Measurements from ENCODE around the gene FGD4.

The FGD4 gene

DNA sequence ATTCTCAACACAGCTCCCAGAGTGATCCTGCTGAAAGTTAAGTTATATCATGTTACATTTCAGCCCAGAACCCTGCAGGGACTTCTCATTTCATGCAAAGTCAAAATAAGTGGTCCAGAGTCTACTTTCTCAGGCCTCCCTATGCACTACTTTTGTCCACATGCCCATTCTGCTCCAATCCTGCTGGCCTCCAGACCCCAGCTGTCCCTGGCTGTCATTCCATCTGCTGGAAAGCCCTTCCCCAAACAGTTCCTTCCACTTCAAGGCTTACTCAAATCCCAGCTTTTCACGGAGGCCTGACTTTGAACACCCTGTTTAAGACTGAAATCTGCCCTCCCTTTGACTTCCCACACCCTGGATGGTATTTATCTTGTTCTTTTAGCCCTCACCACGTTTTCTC is 169.9 kb downstream of the FGD4 start:
- no peak for DNase-seq (ENCODE audit: low read depth in 1 of 2, low spot score in 1 of 2)
- TF ChIP-seq, protein P1, sequence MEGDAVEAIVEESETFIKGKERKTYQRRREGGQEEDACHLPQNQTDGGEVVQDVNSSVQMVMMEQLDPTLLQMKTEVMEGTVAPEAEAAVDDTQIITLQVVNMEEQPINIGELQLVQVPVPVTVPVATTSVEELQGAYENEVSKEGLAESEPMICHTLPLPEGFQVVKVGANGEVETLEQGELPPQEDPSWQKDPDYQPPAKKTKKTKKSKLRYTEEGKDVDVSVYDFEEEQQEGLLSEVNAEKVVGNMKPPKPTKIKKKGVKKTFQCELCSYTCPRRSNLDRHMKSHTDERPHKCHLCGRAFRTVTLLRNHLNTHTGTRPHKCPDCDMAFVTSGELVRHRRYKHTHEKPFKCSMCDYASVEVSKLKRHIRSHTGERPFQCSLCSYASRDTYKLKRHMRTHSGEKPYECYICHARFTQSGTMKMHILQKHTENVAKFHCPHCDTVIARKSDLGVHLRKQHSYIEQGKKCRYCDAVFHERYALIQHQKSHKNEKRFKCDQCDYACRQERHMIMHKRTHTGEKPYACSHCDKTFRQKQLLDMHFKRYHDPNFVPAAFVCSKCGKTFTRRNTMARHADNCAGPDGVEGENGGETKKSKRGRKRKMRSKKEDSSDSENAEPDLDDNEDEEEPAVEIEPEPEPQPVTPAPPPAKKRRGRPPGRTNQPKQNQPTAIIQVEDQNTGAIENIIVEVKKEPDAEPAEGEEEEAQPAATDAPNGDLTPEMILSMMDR (IDR thresholded peaks at IDR 0.05; ENCODE audit: insufficient read depth, low read length): no peak
- TF ChIP-seq GABPA (IDR thresholded peaks at IDR 0.05; ENCODE audit: low read depth): no peak
- TF ChIP-seq SPI1 (IDR thresholded peaks at IDR 0.05; ENCODE audit: borderline replicate concordance, low read depth): no peak
- no peak for TF ChIP-seq POLR2AphosphoS5 (IDR thresholded peaks at IDR 0.05; ENCODE audit: low read depth)
- TF ChIP-seq, protein P2, sequence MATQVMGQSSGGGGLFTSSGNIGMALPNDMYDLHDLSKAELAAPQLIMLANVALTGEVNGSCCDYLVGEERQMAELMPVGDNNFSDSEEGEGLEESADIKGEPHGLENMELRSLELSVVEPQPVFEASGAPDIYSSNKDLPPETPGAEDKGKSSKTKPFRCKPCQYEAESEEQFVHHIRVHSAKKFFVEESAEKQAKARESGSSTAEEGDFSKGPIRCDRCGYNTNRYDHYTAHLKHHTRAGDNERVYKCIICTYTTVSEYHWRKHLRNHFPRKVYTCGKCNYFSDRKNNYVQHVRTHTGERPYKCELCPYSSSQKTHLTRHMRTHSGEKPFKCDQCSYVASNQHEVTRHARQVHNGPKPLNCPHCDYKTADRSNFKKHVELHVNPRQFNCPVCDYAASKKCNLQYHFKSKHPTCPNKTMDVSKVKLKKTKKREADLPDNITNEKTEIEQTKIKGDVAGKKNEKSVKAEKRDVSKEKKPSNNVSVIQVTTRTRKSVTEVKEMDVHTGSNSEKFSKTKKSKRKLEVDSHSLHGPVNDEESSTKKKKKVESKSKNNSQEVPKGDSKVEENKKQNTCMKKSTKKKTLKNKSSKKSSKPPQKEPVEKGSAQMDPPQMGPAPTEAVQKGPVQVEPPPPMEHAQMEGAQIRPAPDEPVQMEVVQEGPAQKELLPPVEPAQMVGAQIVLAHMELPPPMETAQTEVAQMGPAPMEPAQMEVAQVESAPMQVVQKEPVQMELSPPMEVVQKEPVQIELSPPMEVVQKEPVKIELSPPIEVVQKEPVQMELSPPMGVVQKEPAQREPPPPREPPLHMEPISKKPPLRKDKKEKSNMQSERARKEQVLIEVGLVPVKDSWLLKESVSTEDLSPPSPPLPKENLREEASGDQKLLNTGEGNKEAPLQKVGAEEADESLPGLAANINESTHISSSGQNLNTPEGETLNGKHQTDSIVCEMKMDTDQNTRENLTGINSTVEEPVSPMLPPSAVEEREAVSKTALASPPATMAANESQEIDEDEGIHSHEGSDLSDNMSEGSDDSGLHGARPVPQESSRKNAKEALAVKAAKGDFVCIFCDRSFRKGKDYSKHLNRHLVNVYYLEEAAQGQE (IDR thresholded peaks at IDR 0.05; ENCODE audit: insufficient replicate concordance, low read depth): no peak
- no peak overlapping the region for H3K27ac ChIP-seq (replicated peaks)
- no peaks in the 10 kb centered on the region for H3K27me3 ChIP-seq (ENCODE audit: insufficient read depth, poor library complexity, severe bottlenecking)
- no peak overlapping the region for H3K4me3 ChIP-seq (replicated peaks; ENCODE audit: insufficient read depth, low read length)

DNA sequence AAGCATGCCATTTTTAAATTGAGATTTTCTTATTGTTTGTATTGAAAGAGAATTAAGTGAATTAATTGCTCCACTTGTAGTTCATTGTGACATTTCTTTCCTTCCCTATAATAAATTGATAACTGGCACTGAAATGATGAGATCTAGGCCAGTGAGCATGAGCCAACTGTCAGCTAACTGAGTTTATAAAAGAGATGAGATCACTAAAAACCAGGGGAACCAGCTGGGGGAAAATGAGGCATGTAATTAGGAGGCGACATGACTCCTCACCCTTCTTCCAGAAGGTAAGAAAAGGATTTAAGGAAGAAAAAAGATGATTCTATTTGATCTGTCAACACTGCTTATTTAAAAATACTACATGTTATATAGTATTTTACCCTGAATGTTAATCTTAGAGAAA is 175.2 kb downstream of the FGD4 start:
- Histone ChIP-seq H3K4me3 (replicated peaks; ENCODE audit: insufficient read depth, low read length) (no peak overlapping the region), H3K27me3 (ENCODE audit: insufficient read depth, poor library complexity, severe bottlenecking) (no peaks in the 10 kb centered on the region), H3K27ac (replicated peaks) (no peak overlapping the region)
- no peak for DNase-seq (ENCODE audit: low read depth in 1 of 2, low spot score in 1 of 2)
- no peak for TF ChIP-seq SPI1 (IDR thresholded peaks at IDR 0.05; ENCODE audit: borderline replicate concordance, low read depth)
- TF ChIP-seq, protein P1 (IDR thresholded peaks at IDR 0.05; ENCODE audit: insufficient read depth, low read length): no peak
- no peak for TF ChIP-seq GABPA (IDR thresholded peaks at IDR 0.05; ENCODE audit: low read depth)
- no peak for TF ChIP-seq POLR2AphosphoS5 (IDR thresholded peaks at IDR 0.05; ENCODE audit: low read depth)
- TF ChIP-seq, protein P2 (IDR thresholded peaks at IDR 0.05; ENCODE audit: insufficient replicate concordance, low read depth): no peak

DNA sequence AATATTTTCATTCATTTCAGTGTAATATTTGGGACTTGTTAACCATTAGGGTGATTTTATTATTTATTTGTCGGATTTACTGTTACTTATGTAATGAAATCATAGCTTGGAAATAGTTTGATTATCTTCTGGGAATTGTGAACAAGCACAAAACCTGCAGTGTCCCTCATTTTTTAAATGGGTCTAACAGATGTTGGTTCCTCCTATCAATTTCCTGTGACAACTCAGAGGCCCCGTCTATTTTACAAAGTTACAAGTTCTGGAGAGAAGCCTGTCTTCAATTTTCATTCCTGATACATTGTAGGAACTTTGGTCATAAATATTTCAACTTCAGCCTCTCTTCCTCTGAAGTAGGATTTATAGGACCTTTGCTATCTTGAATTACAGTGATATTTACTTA is 178.0 kb downstream of the FGD4 start:
- TF ChIP-seq POLR2AphosphoS5 (IDR thresholded peaks at IDR 0.05; ENCODE audit: low read depth) (no peak), SPI1 (IDR thresholded peaks at IDR 0.05; ENCODE audit: borderline replicate concordance, low read depth) (no peak), GABPA (IDR thresholded peaks at IDR 0.05; ENCODE audit: low read depth) (no peak)
- TF ChIP-seq, protein P2 (IDR thresholded peaks at IDR 0.05; ENCODE audit: insufficient replicate concordance, low read depth): no peak
- TF ChIP-seq, protein P1 (IDR thresholded peaks at IDR 0.05; ENCODE audit: insufficient read depth, low read length): no peak
- H3K27ac ChIP-seq (replicated peaks): no peak overlapping the region

More for the DNA sequence above, 178.0 kb downstream of the FGD4 start:
- Histone ChIP-seq H3K27me3 (ENCODE audit: insufficient read depth, poor library complexity, severe bottlenecking) (no peaks in the 10 kb centered on the region), H3K4me3 (replicated peaks; ENCODE audit: insufficient read depth, low read length) (no peak overlapping the region)
- DNase-seq (ENCODE audit: low read depth in 1 of 2, low spot score in 1 of 2): no peak

All from HL-60 (cell line).